ENCODE measurements around the gene SEMG2.

SEMG2 gene

GRCh38 chr20:45254383-45255262, 33.5 kb downstream of the SEMG2 start, which contains the start of gene SLPI:
SLPI (minus strand) TSS chr20:45254564; CDS start chr20:45254543, 21 bp downstream.
- H3K4me3 ChIP-seq (ENCODE audit: low read depth, low read length): no peak within 1 kb of the TSS
- no peak for TF ChIP-seq CTCF (IDR thresholded peaks at IDR 0.05; ENCODE audit: insufficient read depth, low read length, missing control alignments)
- CTCF ChIA-PET: no interaction called here
- no peak for DNase-seq (ENCODE audit: low read depth, low spot score)
- POLR2A ChIA-PET: no interaction called here

GRCh38 chr20:45257161-45257560, 36.0 kb downstream of the SEMG2 start:
- no peak for TF ChIP-seq CTCF (IDR thresholded peaks at IDR 0.05; ENCODE audit: insufficient read depth, low read length, missing control alignments)
- no peak for DNase-seq (ENCODE audit: low read depth, low spot score)
- no peak overlapping the region for H3K4me3 ChIP-seq (ENCODE audit: low read depth, low read length)
- ChIA-PET CTCF (no interaction called here), POLR2A (no interaction called here)

GRCh38 chr20:45257711-45258110, 36.5 kb downstream of the SEMG2 start:
- no peak for TF ChIP-seq CTCF (IDR thresholded peaks at IDR 0.05; ENCODE audit: insufficient read depth, low read length, missing control alignments)
- no peak overlapping the region for H3K4me3 ChIP-seq (ENCODE audit: low read depth, low read length)
- ChIA-PET CTCF (no interaction called here), POLR2A (no interaction called here)
- no peak for DNase-seq (ENCODE audit: low read depth, low spot score)

GRCh38 chr20:45258259-45258658, 37.1 kb downstream of the SEMG2 start:
- no peak for TF ChIP-seq CTCF (IDR thresholded peaks at IDR 0.05; ENCODE audit: insufficient read depth, low read length, missing control alignments)
- POLR2A ChIA-PET: no interaction called here
- CTCF ChIA-PET: no interaction called here
- no peak overlapping the region for H3K4me3 ChIP-seq (ENCODE audit: low read depth, low read length)
- DNase-seq (ENCODE audit: low read depth, low spot score): no peak

- no peak overlapping the region for H3K4me3 ChIP-seq (ENCODE audit: low read depth, low read length)
- POLR2A ChIA-PET: no interaction called here
- DNase-seq (ENCODE audit: low read depth, low spot score): no peak
- CTCF ChIA-PET: interaction anchor here (1.2 kb wide), 1 partner anchor 42 kb away, joined by 4 read pairs; no protein-coding TSS in a partner anchor
- TF ChIP-seq CTCF (IDR thresholded peaks at IDR 0.05; ENCODE audit: insufficient read depth, low read length, missing control alignments): no peak
Measured at GRCh38 chr20:45258664-45259063, 37.5 kb downstream of the SEMG2 start.

- no peak overlapping the region for H3K4me3 ChIP-seq (ENCODE audit: low read depth, low read length)
- ChIA-PET POLR2A (no interaction called here), CTCF (no interaction called here)
- TF ChIP-seq CTCF (IDR thresholded peaks at IDR 0.05; ENCODE audit: insufficient read depth, low read length, missing control alignments): no peak
- no peak for DNase-seq (ENCODE audit: low read depth, low spot score)
Measured at GRCh38 chr20:45263556-45264266, 42.5 kb downstream of the SEMG2 start.
